NCI-H526 treated with DMSO at 0.1 percent for 48 hours (cell line): Measurements from ENCODE around the gene MVB12A.

Experiments used
- DNase-seq: peaks from one replicate; lab custom pipeline; 2025; lab: John Stamatoyannopoulos, UW

MVB12A gene

GRCh38 chr19:17404621-17405249, 15.1 kb upstream of the MVB12A start:
- DNase-seq: no peak

GRCh38 chr19:17405250-17406045, 14.4 kb upstream of the MVB12A start, which contains the start of gene BST2:
Gene BST2, minus strand, starts transcription at chr19:17405630. Its CDS starts 55 bp downstream, at chr19:17405575.
- no peak for DNase-seq

DNA sequence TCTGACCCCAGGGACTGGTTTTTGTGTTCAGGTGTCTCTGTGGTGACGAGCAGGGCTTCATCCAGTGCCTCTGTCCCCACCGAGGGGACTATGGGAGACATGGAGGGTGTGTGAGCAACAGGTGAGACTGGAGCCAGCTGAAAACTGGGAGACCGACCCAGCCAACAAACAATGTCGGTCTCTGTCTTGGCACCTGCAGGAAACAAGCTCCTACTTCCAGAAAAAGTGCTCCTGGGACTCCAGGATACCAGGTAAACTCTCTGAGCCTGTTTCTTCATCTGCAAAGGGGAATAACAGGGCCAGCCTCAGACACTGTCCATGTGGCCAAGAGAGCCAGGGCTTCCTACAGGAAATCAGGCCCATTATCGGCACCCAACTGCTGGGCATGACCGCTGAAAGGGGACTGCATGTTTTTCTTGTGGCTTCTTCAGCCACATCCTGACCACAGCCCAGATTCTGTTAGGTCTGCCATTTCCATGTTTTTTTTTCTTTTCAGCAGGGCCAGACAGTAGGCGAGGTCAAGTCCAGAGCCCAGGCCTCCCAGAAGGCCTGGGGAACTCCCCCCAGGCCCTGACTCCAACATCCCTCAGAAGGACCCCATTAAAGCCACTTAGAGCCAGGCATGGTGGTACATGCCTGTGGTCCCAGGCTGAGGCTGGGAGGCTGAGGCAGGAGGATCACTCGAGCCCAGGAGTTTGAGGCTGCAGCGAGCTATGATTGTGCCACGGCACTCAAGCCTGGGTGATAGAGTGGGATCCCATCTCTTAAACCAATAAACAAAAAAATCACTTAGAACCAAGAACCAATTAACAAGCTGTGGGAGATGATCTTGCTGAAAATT, 13.6 kb upstream of the MVB12A start:
- no peak for DNase-seq

DNA sequence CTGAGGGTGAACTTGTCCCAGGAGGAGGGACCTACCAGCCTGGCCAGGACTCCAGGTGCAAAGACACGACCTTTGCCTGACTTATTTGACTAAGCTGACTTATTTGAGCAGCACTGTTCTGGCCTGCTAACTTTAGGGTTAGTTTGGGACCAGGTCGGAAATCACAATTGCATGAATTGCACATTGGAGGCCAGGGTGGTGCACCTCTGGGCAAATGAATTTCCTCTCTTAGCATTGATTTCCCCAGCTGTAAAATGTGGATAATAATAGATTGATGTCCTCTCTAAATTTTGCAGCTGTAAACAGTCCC, 13.0 kb upstream of the MVB12A start:
- DNase-seq: no peak

GRCh38 chr19:17409990-17410389, 9.9 kb upstream of the MVB12A start:
- no peak for DNase-seq

- no peak for DNase-seq
Observed at GRCh38 chr19:17411801-17412200, 8.0 kb upstream of the MVB12A start.

DNA sequence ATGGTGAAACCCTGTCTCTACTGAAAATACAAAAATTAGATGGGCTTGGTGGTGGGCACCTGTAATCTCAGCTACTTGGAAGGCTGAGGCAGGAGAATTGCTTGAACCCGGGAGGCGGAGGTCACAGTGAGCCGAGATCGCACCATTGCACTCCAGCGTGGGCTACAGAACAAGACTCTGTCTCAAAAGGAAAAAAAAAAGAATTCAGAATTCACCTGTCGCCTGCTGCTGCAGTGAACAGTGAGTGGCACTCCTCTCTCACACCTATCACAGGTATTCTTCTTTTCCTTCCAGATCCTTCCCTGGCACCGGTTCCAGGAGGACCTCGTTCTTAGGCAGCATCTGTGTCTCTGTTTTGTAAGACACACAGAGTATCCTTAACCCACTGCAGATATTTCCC, 5.8 kb upstream of the MVB12A start:
- no peak for DNase-seq

DNA sequence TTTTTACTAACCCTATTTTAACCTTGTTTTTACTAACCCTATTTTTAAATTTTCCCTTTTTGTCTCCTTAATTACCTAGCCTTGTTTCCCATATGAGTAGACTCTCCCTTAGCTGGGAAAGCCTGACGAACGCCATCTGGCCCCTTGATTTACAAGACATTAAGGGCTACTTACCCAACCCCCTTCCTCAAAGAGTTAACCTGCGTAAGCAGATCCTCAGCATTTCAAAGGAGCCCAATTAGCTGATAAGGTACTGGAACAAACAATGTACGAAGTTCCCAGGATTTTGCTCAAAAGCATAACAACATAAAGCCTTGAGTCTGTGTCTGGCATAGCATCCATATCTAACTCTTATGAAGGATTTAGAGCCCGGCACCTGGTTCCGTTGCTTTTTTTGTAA, 4.7 kb upstream of the MVB12A start:
- DNase-seq: no peak

DNA sequence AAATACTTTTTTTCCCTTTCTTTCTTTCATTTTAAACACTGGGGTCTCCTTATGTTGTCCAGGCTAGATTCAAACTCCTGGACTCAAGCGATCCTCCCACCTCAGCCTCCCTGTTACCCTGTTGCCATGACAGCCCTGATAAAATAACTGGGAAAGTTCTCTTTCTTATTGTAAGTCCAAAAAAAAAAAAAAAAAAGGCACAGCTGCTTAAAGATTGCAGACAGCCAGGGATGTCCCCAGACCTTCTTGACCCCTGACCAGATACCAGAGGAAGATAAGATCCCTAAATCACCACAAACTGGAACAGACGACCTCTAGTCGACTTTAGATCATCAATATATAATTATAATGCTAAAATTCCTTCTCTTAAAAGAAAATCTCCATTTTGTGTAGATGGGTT, 1.1 kb upstream of the MVB12A start:
- no peak for DNase-seq

DNA sequence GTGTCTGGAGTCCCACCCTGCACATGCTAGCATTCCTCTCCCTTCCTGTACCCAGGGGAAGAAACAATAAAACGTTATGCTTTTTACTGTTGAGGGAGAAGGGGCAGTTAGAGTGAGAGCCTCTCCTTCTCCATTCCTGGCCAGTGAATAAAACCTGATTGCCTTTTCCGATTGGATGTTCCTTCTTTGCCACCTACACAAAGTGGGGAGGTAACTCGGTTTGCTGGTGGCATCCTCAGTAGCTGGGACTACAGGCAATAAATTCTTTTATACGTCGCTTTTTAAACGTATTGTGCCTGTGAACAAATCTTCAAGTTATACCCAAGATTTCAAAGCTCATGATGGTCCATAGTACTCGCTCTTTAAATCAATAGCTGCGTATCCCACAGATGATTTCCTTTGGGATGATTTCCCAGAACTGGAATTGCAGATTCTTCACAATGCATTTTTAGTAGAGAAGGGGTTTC, 660 bp upstream of the MVB12A start:
- DNase-seq: no peak

- DNase-seq: no peak
Observed at GRCh38 chr19:17420475-17420924, 653 bp downstream of the MVB12A start.

- no peak for DNase-seq
Observed at GRCh38 chr19:17421942-17422341, 2.1 kb downstream of the MVB12A start.

DNA sequence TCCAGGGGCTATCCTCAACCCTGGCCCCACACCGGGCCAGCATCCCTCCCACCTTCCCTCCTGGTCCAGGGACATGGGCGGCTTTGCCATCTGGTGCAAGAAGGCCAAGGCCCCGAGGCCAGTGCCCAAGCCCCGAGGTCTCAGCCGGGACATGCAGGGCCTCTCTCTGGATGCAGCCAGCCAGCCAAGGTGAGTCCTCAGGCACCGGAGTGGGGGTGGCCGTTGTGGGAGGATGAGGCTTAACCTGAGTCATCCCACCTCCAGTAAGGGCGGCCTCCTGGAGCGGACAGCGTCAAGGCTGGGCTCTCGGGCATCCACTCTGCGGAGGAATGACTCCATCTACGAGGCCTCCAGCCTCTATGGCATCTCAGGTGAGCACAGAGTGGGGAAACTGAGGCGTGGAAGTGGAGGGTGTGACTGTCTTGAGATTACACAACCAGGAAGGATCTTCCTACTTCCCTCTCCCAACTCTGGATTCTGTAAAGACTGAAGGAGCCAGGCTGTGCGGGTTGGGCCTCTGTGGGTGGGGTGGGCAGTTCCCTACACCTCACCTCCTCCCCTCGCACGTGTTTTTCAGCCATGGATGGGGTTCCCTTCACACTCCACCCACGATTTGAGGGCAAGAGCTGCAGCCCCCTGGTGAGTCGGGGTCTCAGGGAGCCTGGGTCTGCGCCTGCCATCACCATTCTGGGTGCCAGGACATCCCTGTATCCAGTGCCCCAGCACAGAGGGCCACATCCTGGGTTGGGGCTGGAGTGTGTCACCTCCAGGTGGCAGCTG, 3.8 kb downstream of the MVB12A start:
- no peak for DNase-seq

- DNase-seq: no peak
Observed at GRCh38 chr19:17424743-17425365, 5.0 kb downstream of the MVB12A start.

GRCh38 chr19:17429641-17430113, 9.8 kb downstream of the MVB12A start:
- no peak for DNase-seq

GRCh38 chr19:17431417-17431816, 11.6 kb downstream of the MVB12A start:
- DNase-seq: no peak

GRCh38 chr19:17435218-17435617, 15.4 kb downstream of the MVB12A start:
- DNase-seq: no peak

DNA sequence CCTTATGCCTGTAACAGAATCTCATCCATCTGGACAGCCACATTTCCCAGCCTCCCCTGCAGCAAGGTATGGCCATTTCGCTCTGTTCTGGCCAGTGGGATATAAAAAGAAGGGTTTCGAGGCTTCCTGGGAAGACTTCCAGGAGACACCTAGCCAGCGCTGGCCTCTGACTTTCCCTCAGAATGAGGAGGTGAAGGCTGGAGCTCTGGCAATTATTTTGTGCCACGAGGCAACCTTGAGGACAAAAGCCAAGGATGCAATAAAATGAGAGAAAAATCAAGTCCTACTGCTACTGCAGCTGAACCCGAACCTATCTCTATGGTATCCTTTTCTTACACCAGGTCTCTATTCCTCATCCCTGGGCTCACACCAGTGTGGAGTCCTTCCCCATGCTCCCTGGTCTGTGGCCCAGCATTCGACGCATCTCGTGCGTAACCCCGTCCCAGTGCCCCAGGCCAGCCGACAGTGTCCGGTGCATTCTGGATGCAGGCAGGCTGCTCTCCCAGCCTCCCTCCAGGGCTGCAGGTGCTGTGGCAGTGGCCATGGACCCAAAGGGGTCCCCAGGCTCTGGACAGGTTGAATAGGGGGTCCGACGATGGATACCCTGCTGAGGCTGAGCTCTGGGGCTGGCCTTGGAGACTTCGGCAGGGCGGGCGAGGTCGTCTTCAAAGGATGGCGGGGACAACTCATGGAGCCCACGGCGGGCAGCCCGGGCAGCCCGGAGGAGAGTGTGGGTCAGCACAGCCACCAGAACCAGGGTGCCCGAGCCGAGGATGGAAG, 16.4 kb downstream of the MVB12A start:
- DNase-seq: no peak

DNA sequence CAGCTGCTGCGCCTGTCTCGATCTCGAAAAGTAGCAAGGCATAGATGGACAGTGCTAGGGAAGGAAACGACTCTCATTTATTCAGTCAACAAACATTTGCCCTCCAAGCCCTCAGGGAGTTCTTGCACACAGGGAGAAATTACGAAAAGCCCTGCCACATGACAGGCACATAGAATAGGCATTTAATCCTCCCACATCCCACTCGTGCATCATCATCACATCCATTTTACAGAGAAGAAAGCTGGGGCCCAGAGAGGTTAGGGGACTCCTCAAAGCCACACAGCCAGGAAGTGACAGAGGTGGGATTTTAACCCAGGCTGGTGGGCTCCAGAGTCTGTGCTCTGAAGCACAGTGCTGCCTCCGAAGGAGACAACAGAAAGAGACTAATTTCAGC, 17.0 kb downstream of the MVB12A start:
- no peak for DNase-seq

GRCh38 chr19:17441241-17442021, 21.6 kb downstream of the MVB12A start:
- no peak for DNase-seq
